Neural cell (in vitro differentiated cells): ENCODE measurements around the gene COL25A1.

ENCODE experiments used
- CTCF ChIP-seq: fragments of 450-650 bp; IDR thresholded peaks from 2 replicates; pipeline ENCODE4 v1.5.1; 2014; ENCODE audit warnings: antibody characterized with exemption, mild to moderate bottlenecking, moderate library complexity; ENCODE audit not compliant: poor library complexity, severe bottlenecking
- EP300 ChIP-seq: fragments of 450-650 bp; conservative IDR thresholded peaks from 2 replicates; pipeline ENCODE4 v1.6.1; 2014; ENCODE audit warnings: antibody characterized with exemption, mild to moderate bottlenecking, moderate library complexity; ENCODE audit not compliant: poor library complexity, severe bottlenecking
- EZH2 ChIP-seq: fragments of 200-600, 300-800 bp; shearing (Covaris generic), sonication (generic); IDR thresholded peaks from 2 replicates; pipeline ENCODE4 v1.6.1; 2014; ENCODE audit warnings: antibody characterized with exemption, low read length, borderline replicate concordance, mild to moderate bottlenecking; ENCODE audit not compliant: insufficient read depth, poor library complexity, severe bottlenecking
- MXI1 ChIP-seq: fragments of 450-650 bp; conservative IDR thresholded peaks from 2 replicates; pipeline ENCODE4 v1.6.1; 2014; ENCODE audit warnings: antibody characterized with exemption, mild to moderate bottlenecking; ENCODE audit not compliant: poor library complexity, severe bottlenecking
- RAD21 ChIP-seq: fragments of 450-650 bp; conservative IDR thresholded peaks from 2 replicates; pipeline ENCODE4 v1.6.1; 2014; ENCODE audit warnings: antibody characterized with exemption, mild to moderate bottlenecking, moderate library complexity
- REST ChIP-seq: IDR thresholded peaks from 2 replicates; pipeline ENCODE4 v1.6.1; 2012; ENCODE audit warnings: borderline replicate concordance
- SMC3 ChIP-seq: fragments of 450-650 bp; conservative IDR thresholded peaks from 2 replicates; pipeline ENCODE4 v1.6.1; 2014; ENCODE audit warnings: antibody characterized with exemption, mild to moderate bottlenecking, moderate library complexity; ENCODE audit not compliant: poor library complexity
- TAF1 ChIP-seq: IDR thresholded peaks from 2 replicates; pipeline ENCODE4 v1.6.1; 2012; ENCODE audit warnings: low read depth

- no peak for TF ChIP-seq CTCF
- no peak for TF ChIP-seq EZH2
- TF ChIP-seq REST = no peak
- no peak for TF ChIP-seq TAF1
- TF ChIP-seq RAD21 = no peak
- no peak for TF ChIP-seq EP300
- no peak for TF ChIP-seq MXI1
- no peak for TF ChIP-seq SMC3
These were observed 18.8 kb upstream of the COL25A1 start for GRCh38 chr4:109321232-109321631.
